Measurements from ENCODE around the gene RHOB.

- TF ChIP-seq CTCF (IDR thresholded peaks at IDR 0.05) (no peak), POLR2A (IDR thresholded peaks at IDR 0.05) (no peak)
These were observed 50.1 kb downstream of the RHOB start for GRCh38 chr2:20496942-20497341.

All from body of pancreas (tissue), 4 donors.